ENCODE data around the gene RNF144B.
"Not testable (repeated sequence)": the region's sequence is repeated elsewhere in the genome, so short reads cannot be mapped to it uniquely, and the experiment has no call there.

RNF144B gene

GRCh38 chr6:18387061-18387721 is at the start of gene RNF144B:
Gene RNF144B, plus strand, starts transcription at chr6:18387350. Its CDS starts 12,185 bp downstream, at chr6:18399535.
- in situ Hi-C loops (cut with MboI; ENCODE audit: low sequenced_read_pairs) = no loop called here

DNA sequence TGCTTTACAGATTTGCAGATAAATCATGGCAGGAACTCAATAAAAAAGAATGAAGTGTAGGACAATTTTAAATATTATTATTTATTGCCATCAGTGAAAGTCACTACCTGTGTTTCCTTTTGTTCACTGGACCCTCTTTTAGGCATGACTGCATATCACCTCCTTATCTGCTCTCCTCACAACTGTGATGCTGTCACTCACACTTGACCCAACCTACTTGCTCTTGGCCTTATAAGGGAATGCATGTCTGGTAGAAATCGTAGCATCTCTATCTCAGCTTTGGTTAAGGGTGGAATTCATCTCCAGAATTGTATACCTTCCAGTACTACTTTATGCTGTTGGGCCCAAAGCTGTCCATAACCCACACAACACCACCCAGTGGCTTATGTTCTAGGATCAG is 47.6 kb upstream of the RNF144B start:
- in situ Hi-C loops (cut with MboI; ENCODE audit: low sequenced_read_pairs) = no loop called here

DNA sequence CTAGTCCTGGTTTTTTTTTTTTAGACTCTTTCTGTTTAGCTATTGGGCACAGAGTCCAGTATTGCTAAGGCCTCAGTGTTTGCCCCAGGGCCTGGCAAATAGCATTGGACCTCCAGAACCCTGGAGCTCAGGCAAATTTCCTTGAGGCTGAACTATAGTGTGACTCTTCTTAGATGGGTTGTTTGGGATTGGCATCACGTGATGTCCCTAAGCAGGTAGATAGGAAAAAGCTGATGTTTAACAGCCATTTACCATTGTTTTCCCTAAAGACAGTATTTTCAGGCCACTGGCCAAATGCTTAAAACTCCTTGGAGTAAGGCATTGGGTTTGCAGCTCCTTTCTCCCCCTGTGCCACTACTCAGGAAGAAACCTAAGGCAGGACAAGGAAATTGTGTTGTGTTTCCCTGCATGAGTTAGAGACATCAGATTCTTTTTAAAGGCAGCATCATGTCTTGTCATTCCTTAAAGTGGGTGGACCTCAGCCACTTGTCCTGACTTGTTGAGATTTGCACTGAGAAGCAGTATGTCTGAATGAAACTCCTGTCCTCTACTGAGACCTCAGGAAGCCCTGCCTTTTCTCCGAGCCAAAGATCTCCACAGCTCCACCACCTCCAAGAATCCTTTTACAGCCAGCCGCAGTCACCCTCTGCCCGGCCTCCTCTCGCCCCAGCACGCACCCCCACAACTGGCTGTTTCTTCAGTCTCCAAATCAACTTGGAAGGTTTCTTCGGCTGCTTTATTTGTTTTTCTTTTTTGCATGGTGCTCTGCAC is 46.2 kb upstream of the RNF144B start:
- in situ Hi-C loops (cut with MboI; ENCODE audit: low sequenced_read_pairs) = no loop called here

- in situ Hi-C loops (cut with MboI; ENCODE audit: low sequenced_read_pairs) = no loop called here
Measured at GRCh38 chr6:18342223-18342622, 44.9 kb upstream of the RNF144B start.

- in situ Hi-C loops (cut with MboI; ENCODE audit: low sequenced_read_pairs) = no loop called here
Measured at GRCh38 chr6:18343741-18344140, 43.4 kb upstream of the RNF144B start.

DNA sequence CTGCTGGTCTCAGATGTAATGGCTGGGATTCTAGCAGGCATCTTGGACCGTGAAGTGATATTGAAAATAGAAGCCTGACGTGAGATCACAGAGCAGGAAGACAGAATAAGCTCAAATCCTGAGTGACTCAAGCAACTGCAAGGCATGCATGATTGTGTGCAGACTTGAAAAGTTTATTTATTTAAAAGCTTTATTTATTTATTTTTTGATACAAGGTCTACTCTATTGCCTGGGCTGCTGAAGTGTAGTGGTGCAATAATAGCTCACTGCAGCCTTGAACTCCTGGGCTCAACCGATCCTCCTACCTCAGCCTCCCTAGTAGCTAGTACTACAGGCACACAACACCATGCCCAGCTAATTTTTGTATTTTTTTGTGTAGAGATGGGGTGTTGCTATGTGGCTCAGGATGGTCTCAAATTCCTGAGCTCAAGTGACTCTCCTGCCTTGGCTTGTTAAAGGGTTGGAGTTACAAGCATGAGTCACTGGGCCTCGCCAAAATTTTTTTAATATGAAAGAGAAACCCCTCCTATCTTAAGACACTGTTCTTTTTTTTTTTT is 40.1 kb upstream of the RNF144B start:
- in situ Hi-C loops (cut with MboI; ENCODE audit: low sequenced_read_pairs) = no loop called here

DNA sequence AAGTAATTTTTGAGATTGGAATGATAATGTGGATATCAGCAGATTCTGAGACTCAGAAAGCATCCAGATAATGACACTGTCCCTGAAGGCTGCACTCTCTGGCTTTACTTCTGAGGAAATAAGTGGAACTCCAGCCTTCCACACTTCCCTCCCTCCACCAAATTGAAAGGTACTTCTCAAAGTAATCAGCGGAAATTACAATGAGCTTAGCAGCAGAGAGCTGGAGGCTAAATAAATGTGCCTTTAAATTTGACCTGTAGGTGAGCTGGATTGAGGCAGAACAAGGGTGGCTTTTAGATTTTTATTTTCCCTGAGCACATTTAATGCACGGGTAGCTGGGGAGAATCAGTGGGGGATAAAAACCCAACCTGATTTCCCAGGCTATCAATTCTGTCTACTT is 39.3 kb upstream of the RNF144B start:
- in situ Hi-C loops (cut with MboI; ENCODE audit: low sequenced_read_pairs) = no loop called here

- in situ Hi-C loops (cut with MboI; ENCODE audit: low sequenced_read_pairs) = no loop called here
Measured at GRCh38 chr6:18349386-18349785, 37.8 kb upstream of the RNF144B start.

- in situ Hi-C loops (cut with MboI; ENCODE audit: low sequenced_read_pairs) = no loop called here
Measured at GRCh38 chr6:18350271-18350670, 36.9 kb upstream of the RNF144B start.

DNA sequence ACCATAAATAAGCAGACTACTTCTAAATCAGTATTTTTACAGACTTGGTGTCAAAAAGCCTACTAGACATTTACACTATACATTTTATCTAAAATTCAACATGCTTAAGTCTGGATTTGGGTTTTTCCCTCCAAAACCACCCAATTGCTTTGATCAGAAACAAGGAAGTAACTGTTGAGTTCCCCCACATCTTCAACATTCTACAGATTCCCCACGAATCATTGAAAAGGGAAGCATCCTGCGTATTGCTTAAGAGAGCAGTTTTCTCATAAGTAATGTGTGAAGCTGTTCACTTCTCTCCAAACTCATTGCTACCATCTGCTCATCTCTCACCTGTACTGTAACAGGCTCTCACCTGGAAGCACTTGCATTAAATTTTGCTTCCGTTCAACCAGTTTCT is 36.4 kb upstream of the RNF144B start:
- in situ Hi-C loops (cut with MboI; ENCODE audit: low sequenced_read_pairs) = no loop called here

- in situ Hi-C loops (cut with MboI; ENCODE audit: low sequenced_read_pairs) = no loop called here
Measured at GRCh38 chr6:18352001-18352400, 35.1 kb upstream of the RNF144B start.

DNA sequence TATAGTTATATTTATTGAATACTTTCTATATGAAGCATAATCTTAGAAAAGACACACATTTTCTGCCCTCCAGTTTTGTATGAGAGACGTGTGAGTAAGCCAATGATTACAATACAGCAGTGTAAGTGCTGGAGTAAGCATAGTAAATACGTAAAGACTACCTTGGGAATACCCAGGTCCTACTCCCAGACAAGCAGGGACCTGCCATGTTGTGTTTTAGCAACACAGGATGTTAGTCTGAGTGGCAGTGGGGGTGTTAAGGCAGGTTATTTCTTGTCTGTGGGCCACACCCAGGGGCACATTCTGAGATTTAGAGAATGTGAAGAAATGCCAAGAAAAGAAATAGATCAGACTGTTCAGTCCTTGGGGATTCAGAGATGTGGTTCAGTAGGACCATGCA is 34.3 kb upstream of the RNF144B start:
- in situ Hi-C loops (cut with MboI; ENCODE audit: low sequenced_read_pairs) = no loop called here

DNA sequence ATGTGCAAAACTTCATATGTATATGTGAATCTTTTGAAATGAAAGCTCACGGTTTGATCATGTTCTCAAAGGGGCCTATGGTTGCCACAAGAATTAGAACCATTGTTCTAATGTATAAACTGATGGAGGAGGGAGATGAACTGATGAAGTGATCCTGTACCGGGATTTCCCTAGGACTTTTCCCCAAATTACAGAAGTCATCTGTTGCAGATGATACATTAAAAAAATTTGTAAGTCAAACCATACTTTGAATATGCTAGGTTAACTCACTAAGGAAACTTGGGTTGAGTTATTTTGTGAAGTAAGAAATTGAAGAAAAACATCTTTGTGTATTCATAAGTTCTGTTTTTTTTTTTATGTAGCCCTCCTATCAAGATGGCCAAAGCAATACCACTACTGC is 33.9 kb upstream of the RNF144B start:
- in situ Hi-C loops (cut with MboI; ENCODE audit: low sequenced_read_pairs) = no loop called here

DNA sequence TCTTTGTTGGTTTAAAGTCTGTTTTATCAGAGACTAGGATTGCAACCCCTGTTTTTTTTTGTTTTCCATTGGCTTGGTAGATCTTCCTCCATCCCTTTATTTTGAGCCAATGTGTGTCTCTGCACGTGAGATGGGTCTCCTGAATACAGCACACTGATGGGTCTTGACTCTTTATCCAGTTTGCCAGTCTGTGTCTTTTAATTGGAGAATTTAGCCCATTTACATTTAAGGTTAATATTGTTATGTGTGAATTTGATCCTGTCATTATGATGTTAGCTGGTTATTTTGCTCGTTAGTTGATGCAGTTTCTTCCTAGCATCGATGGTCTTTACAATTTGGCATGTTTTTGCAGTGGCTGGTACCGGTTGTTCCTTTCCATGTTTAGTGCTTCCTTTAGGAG is 29.6 kb upstream of the RNF144B start:
- in situ Hi-C loops (cut with MboI; ENCODE audit: low sequenced_read_pairs) = not testable (repeated sequence)

DNA sequence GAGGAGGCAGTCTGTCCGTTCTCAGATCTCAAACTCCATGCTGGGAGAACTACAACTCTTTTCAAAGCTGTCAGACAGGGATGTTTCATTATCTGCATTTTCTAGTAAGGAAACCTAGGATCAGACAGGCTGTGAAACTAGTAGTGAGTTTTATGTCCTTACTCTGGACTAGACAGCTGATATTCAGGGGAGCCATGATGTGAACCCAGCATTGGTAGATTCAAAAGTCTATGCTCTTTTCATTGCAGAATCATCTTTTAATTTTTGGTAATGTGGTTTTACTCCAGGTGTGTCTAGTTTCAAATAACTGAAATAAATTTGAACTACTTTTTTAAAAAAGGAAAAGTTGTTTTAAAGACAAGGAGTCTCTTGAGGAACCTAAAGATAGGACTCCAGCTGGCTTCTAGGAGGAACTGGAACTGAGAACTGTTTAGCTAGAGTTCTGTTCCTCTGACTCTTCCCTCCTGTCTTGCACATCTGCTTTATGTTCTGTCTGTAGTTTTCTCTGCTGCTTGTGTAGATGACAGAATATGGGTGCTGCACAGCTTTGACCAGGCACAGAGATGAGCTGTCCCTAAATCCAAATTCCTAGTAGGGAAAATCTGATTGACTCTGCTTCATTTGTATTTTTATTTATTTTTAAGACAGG is 27.8 kb upstream of the RNF144B start:
- in situ Hi-C loops (cut with MboI; ENCODE audit: low sequenced_read_pairs) = no loop called here

- in situ Hi-C loops (cut with MboI; ENCODE audit: low sequenced_read_pairs) = no loop called here
Measured at GRCh38 chr6:18360188-18360587, 27.0 kb upstream of the RNF144B start.

- in situ Hi-C loops (cut with MboI; ENCODE audit: low sequenced_read_pairs) = no loop called here
Measured at GRCh38 chr6:18362058-18362561, 25.0 kb upstream of the RNF144B start.

- in situ Hi-C loops (cut with MboI; ENCODE audit: low sequenced_read_pairs) = no loop called here
Measured at GRCh38 chr6:18363746-18364145, 23.4 kb upstream of the RNF144B start.

GRCh38 chr6:18364561-18364960 is 22.6 kb upstream of the RNF144B start:
- in situ Hi-C loops (cut with MboI; ENCODE audit: low sequenced_read_pairs) = not testable (repeated sequence)

- in situ Hi-C loops (cut with MboI; ENCODE audit: low sequenced_read_pairs) = no loop called here
Measured at GRCh38 chr6:18367371-18367770, 19.8 kb upstream of the RNF144B start.

DNA sequence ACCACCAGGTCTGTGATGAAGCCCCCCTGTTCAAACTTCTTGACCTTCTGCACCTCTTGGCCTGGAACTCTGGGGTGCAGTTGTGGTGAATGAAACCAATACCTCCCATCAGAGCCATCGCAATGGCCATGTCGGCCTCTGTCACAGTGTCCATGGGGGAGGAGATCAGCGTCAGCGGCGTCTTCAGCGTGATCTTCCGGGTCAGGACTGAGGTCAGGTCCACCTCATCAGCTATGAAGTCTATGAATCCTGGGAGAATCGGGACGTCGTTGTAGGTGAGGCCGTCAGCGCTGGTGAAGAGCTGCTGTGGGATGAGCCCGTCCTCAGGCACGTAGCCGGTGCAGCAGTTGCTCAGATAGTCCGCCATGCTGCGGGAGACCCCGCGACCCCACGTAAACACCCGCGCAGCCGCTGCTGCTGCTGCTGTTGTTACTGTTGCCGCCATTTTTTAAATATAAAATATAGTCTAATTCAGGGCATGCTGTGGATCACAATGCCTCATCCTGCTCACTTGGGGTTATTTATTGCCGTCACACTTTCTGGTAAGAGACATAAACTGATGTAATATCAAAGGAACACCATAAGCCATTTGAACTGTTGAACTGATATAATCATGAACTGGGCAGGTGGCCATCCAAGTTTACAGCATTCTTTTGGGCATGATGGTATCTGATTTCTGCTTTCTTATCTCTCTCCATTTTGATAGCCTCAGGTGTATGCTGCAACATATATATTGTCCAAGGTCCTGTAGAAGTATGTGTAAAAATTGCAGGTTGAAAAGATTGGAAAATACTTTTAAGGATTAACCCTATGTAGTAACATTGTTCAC is 18.7 kb upstream of the RNF144B start:
- in situ Hi-C loops (cut with MboI; ENCODE audit: low sequenced_read_pairs) = no loop called here
